ENCODE results near the gene RC3H2. TPM values are rescaled to one million over a fixed set of nuclear protein-coding genes. Genes with fewer than 3 reads are reported as not detected.

RC3H2 gene
- total RNA-seq, 2 experiments from 2014 or later, result 20.2 to 21.3 TPM

DNA sequence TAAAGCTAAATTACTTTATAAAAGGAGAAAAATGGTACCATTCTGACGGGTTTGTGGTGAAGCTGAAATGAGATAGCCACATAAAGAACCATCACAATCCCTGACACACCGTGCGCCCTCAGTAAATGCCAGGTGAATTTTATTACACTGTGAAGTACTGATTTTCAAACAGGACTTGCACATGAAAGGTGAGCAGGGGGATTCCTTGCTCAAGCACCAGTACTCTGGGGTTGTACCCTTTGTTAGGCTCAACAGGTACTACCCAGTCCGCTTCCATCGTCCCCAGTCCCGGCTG, 35.2 kb upstream of the RC3H2 start:
- no peaks in the 10 kb centered on the region for H3K27me3 Mint-ChIP-seq (ENCODE audit: low read depth)
- intact Hi-C loops (cut with micrococcal nuclease), result loop anchor here (1.0 to 5.0 kb wide), 7 partner anchors 9 to 382 kb away; partner anchors contain the start of genes PDCL, RC3H2, STRBP and ZBTB26
- H3K27ac Mint-ChIP-seq, result peak overlapping the region; percentile 71
- CTCF ChIA-PET, result interaction anchor here (1.0 to 1.6 kb wide), 3 partner anchors 11 to 1597 kb away, joined by 4 read pairs; no protein-coding TSS in a partner anchor
- H3K9me3 Mint-ChIP-seq, result no peaks in the 10 kb centered on the region
- peak overlapping the region; percentile 96 for H3K4me3 Mint-ChIP-seq
- peaks cover 14% of the 10 kb centered on the region for H3K36me3 Mint-ChIP-seq (ENCODE audit: low read depth)
- no peak for DNase-seq
- H3K4me1 Mint-ChIP-seq (ENCODE audit: low read depth), result peaks cover 32% of the 10 kb centered on the region

DNA sequence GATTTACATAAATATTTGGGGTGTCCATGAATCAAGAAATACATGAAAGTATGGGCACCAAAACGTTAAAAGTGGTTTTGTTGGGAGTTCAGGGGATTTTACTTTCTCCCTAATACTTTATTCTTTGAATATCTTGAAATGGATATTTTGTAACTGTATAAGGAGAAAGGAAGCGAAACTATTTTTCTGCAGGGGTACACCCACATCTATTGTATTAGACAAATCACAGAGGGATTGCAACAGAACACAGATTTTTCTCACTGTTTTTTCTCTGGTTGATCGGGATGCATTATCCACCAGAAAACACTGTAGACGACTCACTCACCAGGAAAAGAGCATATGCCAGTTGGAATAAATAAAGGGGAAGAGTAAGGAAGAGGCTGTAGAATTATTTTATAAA, 34.4 kb upstream of the RC3H2 start:
- no peaks in the 10 kb centered on the region for H3K27me3 Mint-ChIP-seq (ENCODE audit: low read depth)
- intact Hi-C loops (cut with micrococcal nuclease), result no loop called here
- peak overlapping the region; percentile 24 for H3K27ac Mint-ChIP-seq
- H3K4me1 Mint-ChIP-seq (ENCODE audit: low read depth), result peaks cover 30% of the 10 kb centered on the region
- H3K36me3 Mint-ChIP-seq (ENCODE audit: low read depth), result peaks cover 14% of the 10 kb centered on the region
- peak overlapping the region; percentile 2 for H3K4me3 Mint-ChIP-seq
- CTCF ChIA-PET, result interaction anchor here (1.6 kb wide), 1 partner anchor 10 kb away, joined by 4 read pairs; no protein-coding TSS in a partner anchor
- H3K9me3 Mint-ChIP-seq, result no peaks in the 10 kb centered on the region
- no peak for DNase-seq

- CTCF ChIA-PET, result no interaction called here
- intact Hi-C loops (cut with micrococcal nuclease), result no loop called here
- H3K27me3 Mint-ChIP-seq (ENCODE audit: low read depth), result no peaks in the 10 kb centered on the region
Measured at GRCh38 chr9:122936883-122937282, 31.7 kb upstream of the RC3H2 start.

GRCh38 chr9:122936464-122936863, 31.3 kb upstream of the RC3H2 start:
- CTCF ChIA-PET, result no interaction called here
- no peak overlapping the region for H3K4me3 Mint-ChIP-seq
- peaks cover 12% of the 10 kb centered on the region for H3K36me3 Mint-ChIP-seq (ENCODE audit: low read depth)

More at GRCh38 chr9:122936883-122937282, 31.7 kb upstream of the RC3H2 start:
- Mint-ChIP-seq H3K9me3 (no peaks in the 10 kb centered on the region), H3K4me1 (ENCODE audit: low read depth) (peaks cover 23% of the 10 kb centered on the region), H3K4me3 (no peak overlapping the region), H3K36me3 (ENCODE audit: low read depth) (peaks cover 15% of the 10 kb centered on the region), H3K27ac (no peak overlapping the region)
- DNase-seq, result no peak

GRCh38 chr9:122931226-122932121, 26.3 kb upstream of the RC3H2 start, which contains the start of gene ZBTB26:
Gene ZBTB26, minus strand, starts transcription at chr9:122931512. Its CDS starts 11,578 bp downstream, at chr9:122919934.
- Mint-ChIP-seq H3K27me3 (ENCODE audit: low read depth) (no peaks in the 10 kb centered on the region), H3K4me3 (no peak within 1 kb of the TSS), H3K27ac (peak within 1 kb of the TSS; percentile 84), H3K36me3 (ENCODE audit: low read depth) (peaks cover 2% of the 10 kb centered on the region), H3K4me1 (ENCODE audit: low read depth) (peaks cover 10% of the 10 kb centered on the region), H3K9me3 (no peaks in the 10 kb centered on the region)
- intact Hi-C loops (cut with micrococcal nuclease), result loop anchor here (1.0 kb wide), 4 partner anchors 9 to 667 kb away; partner anchors contain the start of genes MRRF, RBM18, RC3H2 and ZBTB6
- CTCF ChIA-PET, result interaction anchor here (0.5 to 2.8 kb wide), 4 partner anchors 11 to 96 kb away, joined by 3 to 9 read pairs (median 5); partner anchors contain the start of gene ZBTB6
- peak; percentile 93 for DNase-seq

More at GRCh38 chr9:122936464-122936863, 31.3 kb upstream of the RC3H2 start:
- intact Hi-C loops (cut with micrococcal nuclease), result no loop called here
- no peak for DNase-seq
- no peaks in the 10 kb centered on the region for H3K27me3 Mint-ChIP-seq (ENCODE audit: low read depth)
- H3K27ac Mint-ChIP-seq, result no peak overlapping the region
- no peaks in the 10 kb centered on the region for H3K9me3 Mint-ChIP-seq
- peaks cover 19% of the 10 kb centered on the region for H3K4me1 Mint-ChIP-seq (ENCODE audit: low read depth)

DNA sequence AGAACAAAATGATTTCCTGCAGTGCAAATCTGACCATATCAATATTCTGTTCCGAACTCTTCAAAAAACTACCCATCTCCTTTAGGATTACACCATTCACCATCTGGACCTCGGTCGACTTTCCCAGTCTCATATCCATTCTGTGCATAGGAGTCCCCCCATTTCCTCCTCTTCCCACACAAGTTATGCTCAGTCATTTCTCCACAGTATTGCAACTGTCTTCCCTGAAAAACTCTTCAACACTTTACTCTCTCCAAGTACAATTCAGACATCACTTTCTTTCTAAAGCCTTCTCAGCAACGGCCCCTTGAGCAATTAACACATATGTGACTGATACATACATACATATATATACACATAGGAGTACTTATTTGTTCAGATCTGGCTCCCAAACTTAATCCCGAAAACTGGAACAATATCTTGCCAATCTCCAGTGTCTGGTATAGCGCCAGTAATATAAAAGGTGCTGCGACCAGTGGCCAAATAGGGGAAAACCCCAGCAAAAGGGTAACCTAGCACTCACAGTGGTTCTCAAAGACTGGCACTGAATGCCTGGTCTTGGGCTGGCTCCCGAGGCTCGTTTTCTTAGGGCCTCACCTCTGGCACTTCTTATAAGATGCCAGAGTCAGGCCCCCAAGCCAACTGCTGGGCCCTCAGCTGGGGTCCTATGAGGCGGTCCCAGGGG, 25.5 kb upstream of the RC3H2 start:
- H3K27ac Mint-ChIP-seq, result peak overlapping the region; percentile 19

GRCh38 chr9:122929796-122930354, 24.7 kb upstream of the RC3H2 start:
- CTCF ChIA-PET, result interaction anchor here (0.7 to 2.8 kb wide), 3 partner anchors 10 to 59 kb away, joined by 4 to 9 read pairs (median 4); partner anchors contain the start of gene ZBTB6
- no peaks in the 10 kb centered on the region for H3K27me3 Mint-ChIP-seq (ENCODE audit: low read depth)
- no peak overlapping the region for H3K27ac Mint-ChIP-seq
- H3K9me3 Mint-ChIP-seq, result no peaks in the 10 kb centered on the region
- H3K36me3 Mint-ChIP-seq (ENCODE audit: low read depth), result peaks cover 2% of the 10 kb centered on the region
- H3K4me3 Mint-ChIP-seq, result no peak overlapping the region
- intact Hi-C loops (cut with micrococcal nuclease), result no loop called here
- DNase-seq, result no peak
- H3K4me1 Mint-ChIP-seq (ENCODE audit: low read depth), result peaks cover 10% of the 10 kb centered on the region

More for the DNA sequence above, 25.5 kb upstream of the RC3H2 start:
- H3K4me3 Mint-ChIP-seq, result no peak overlapping the region
- CTCF ChIA-PET, result interaction anchor here (2.8 kb wide), 1 partner anchor 18 kb away, joined by 9 read pairs; the partner anchor contains the start of gene ZBTB6
- no peaks in the 10 kb centered on the region for H3K9me3 Mint-ChIP-seq
- no peak for DNase-seq
- peaks cover 2% of the 10 kb centered on the region for H3K36me3 Mint-ChIP-seq (ENCODE audit: low read depth)
- H3K27me3 Mint-ChIP-seq (ENCODE audit: low read depth), result no peaks in the 10 kb centered on the region
- intact Hi-C loops (cut with micrococcal nuclease), result loop anchor here (1.0 kb wide), 4 partner anchors 10 to 666 kb away; partner anchors contain the start of genes MRRF, RBM18, RC3H2 and ZBTB6
- H3K4me1 Mint-ChIP-seq (ENCODE audit: low read depth), result peaks cover 10% of the 10 kb centered on the region

- Mint-ChIP-seq H3K27ac (no peak overlapping the region), H3K4me3 (no peak overlapping the region), H3K9me3 (no peaks in the 10 kb centered on the region), H3K36me3 (ENCODE audit: low read depth) (peaks cover under 1% of the 10 kb centered on the region), H3K4me1 (ENCODE audit: low read depth) (peaks cover 4% of the 10 kb centered on the region), H3K27me3 (ENCODE audit: low read depth) (no peaks in the 10 kb centered on the region)
- CTCF ChIA-PET, result interaction anchor here (0.7 kb wide), 1 partner anchor 125 kb away, joined by 6 read pairs; no protein-coding TSS in a partner anchor
- DNase-seq, result no peak
- intact Hi-C loops (cut with micrococcal nuclease), result no loop called here
Measured at GRCh38 chr9:122923947-122924346, 18.8 kb upstream of the RC3H2 start.

DNA sequence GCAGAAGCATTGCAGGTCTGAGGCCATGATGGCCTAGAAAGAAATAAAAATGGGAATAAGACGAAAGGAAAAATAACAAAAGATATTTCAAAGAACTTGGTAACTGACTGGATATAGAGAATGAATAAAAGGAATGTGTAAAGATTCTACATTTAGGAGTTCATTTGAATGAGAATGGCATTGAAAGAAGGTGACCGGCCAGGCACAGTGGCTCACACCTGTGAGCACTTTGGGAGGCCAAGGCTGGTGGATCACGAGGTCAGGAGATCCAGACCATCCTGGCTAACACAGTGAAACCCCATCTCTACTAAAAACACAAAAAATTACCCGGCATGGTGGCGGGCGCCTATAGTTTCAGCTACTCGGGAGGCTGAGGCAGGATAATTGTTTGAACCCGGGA, 17.6 kb upstream of the RC3H2 start:
- Mint-ChIP-seq H3K4me3 (no peak overlapping the region), H3K36me3 (ENCODE audit: low read depth) (peaks cover 5% of the 10 kb centered on the region), H3K27ac (no peak overlapping the region), H3K9me3 (no peaks in the 10 kb centered on the region), H3K27me3 (ENCODE audit: low read depth) (no peaks in the 10 kb centered on the region), H3K4me1 (ENCODE audit: low read depth) (peaks cover 4% of the 10 kb centered on the region)
- intact Hi-C loops (cut with micrococcal nuclease), result no loop called here
- CTCF ChIA-PET, result interaction anchor here (1.3 kb wide), 1 partner anchor 87 kb away, joined by 3 read pairs; no protein-coding TSS in a partner anchor
- no peak for DNase-seq

- CTCF ChIA-PET, result no interaction called here
- Mint-ChIP-seq H3K4me3 (no peak overlapping the region), H3K9me3 (no peaks in the 10 kb centered on the region), H3K4me1 (ENCODE audit: low read depth) (peaks cover 5% of the 10 kb centered on the region), H3K27me3 (ENCODE audit: low read depth) (no peaks in the 10 kb centered on the region), H3K27ac (no peak overlapping the region), H3K36me3 (ENCODE audit: low read depth) (peaks cover 5% of the 10 kb centered on the region)
- no peak for DNase-seq
- intact Hi-C loops (cut with micrococcal nuclease), result no loop called here
Measured at GRCh38 chr9:122918310-122918709, 13.2 kb upstream of the RC3H2 start.

DNA sequence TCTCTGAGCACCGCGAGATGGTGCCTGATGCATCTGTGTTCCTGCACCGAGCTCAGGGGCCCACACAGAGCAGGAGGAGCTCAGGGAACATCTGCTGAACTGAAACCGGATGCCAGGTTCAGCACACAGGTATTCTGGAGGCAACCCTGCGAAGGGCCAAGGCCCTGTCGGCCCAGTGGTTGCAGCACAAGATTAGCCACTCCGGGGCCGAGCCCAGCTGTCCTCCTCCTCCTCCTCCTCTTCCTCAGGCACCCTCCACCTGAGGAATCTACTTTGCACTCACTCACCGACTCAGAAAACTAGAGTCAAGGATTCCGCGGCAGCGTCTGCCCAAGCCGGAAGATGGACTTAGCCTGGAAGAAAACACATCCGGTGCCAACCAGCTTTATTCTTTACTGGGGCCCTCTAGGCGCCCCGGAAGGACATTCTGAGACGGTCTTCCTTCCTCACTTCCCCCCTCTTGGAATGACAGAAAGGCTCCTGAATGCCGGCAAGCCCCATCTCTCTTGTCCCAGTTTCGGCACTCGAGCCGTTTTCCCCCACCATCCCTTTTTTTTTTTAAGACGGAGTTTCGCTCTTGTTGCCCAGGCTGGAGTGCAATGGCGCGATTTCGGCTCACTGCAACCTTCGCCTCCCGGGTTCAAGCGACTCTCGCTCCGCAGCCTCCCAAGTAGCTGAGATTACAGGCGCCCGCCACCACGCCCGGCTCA, 8.0 kb upstream of the RC3H2 start, which contains the start of gene ZBTB6:
TSS of gene ZBTB6 (minus strand) at position 360 of the 710 bp plus-strand sequence. CDS start 1,251 bp downstream, outside the sequence.
- intact Hi-C loops (cut with micrococcal nuclease), result loop anchor here (1.0 to 2.0 kb wide), 4 partner anchors 8 to 84 kb away; partner anchors contain the start of genes PDCL, RC3H2 and ZBTB26
- Mint-ChIP-seq H3K4me3 (peak within 1 kb of the TSS; percentile 96), H3K27me3 (ENCODE audit: low read depth) (no peaks in the 10 kb centered on the region), H3K27ac (peak within 1 kb of the TSS; percentile 92), H3K4me1 (ENCODE audit: low read depth) (peaks cover 26% of the 10 kb centered on the region), H3K36me3 (ENCODE audit: low read depth) (peaks cover 16% of the 10 kb centered on the region), H3K9me3 (no peaks in the 10 kb centered on the region)
- CTCF ChIA-PET, result interaction anchor here (0.5 to 1.7 kb wide), 5 partner anchors 18 to 216 kb away, joined by 3 to 9 read pairs (median 4); partner anchors contain the start of gene ZBTB26
- peak; percentile 86 for DNase-seq

Data from activated naive CD4-positive, alpha-beta T cell treated with anti-CD3 and anti-CD28 coated beads for 36 hours (primary cell).